ENCODE results near the gene METTL27. TPM values are rescaled to one million over a fixed set of nuclear protein-coding genes. Genes with fewer than 3 reads are reported as not detected.
A peak's percentile ranks its signal among the peaks of the same experiment; 100 is the strongest.
"Not testable (repeated sequence)": the region's sequence is repeated elsewhere in the genome, so short reads cannot be mapped to it uniquely, and the experiment has no call there.

The METTL27 gene
- total RNA-seq, 1 donor from 2014 or later = 0.26 TPM

GRCh38 chr7:73822319-73823173 is 19.8 kb downstream of the METTL27 start:
- no peak for TF ChIP-seq CTCF (IDR thresholded peaks at IDR 0.05; ENCODE audit: insufficient read depth, low read length, severe bottlenecking)
- peak; percentile 76 for FAIRE-seq
- H3K27me3 ChIP-seq (ENCODE audit: control insufficient read depth, insufficient read depth, low read length) = no peaks in the 10 kb centered on the region
- H3K36me3 ChIP-seq (ENCODE audit: control insufficient read depth, insufficient read depth, low read length) = no peaks in the 10 kb centered on the region
- peak; percentile 92 for DNase-seq (ENCODE audit: low read depth)
- H3K4me3 ChIP-seq (ENCODE audit: low read depth, low read length) = no peak overlapping the region

GRCh38 chr7:73821597-73822285 is 20.6 kb downstream of the METTL27 start:
- not testable (repeated sequence) for H3K4me3 ChIP-seq (ENCODE audit: low read depth, low read length); DNase-seq (ENCODE audit: low read depth); H3K36me3 ChIP-seq (ENCODE audit: control insufficient read depth, insufficient read depth, low read length); FAIRE-seq; H3K27me3 ChIP-seq (ENCODE audit: control insufficient read depth, insufficient read depth, low read length)

- FAIRE-seq (no peak), DNase-seq (ENCODE audit: low read depth) (no peak)
- no peaks in the 10 kb centered on the region for H3K36me3 ChIP-seq (ENCODE audit: control insufficient read depth, insufficient read depth, low read length)
- no peak for TF ChIP-seq CTCF (IDR thresholded peaks at IDR 0.05; ENCODE audit: insufficient read depth, low read length, severe bottlenecking)
- H3K4me3 ChIP-seq (ENCODE audit: low read depth, low read length) = no peak overlapping the region
- H3K27me3 ChIP-seq (ENCODE audit: control insufficient read depth, insufficient read depth, low read length) = no peaks in the 10 kb centered on the region
Observed at GRCh38 chr7:73820013-73820412, 22.3 kb downstream of the METTL27 start.

- no peak for TF ChIP-seq CTCF (IDR thresholded peaks at IDR 0.05; ENCODE audit: insufficient read depth, low read length, severe bottlenecking)
- H3K36me3 ChIP-seq (ENCODE audit: control insufficient read depth, insufficient read depth, low read length) = no peaks in the 10 kb centered on the region
- no peak overlapping the region for H3K4me3 ChIP-seq (ENCODE audit: low read depth, low read length)
- DNase-seq (ENCODE audit: low read depth) (no peak), FAIRE-seq (no peak)
- no peaks in the 10 kb centered on the region for H3K27me3 ChIP-seq (ENCODE audit: control insufficient read depth, insufficient read depth, low read length)
Observed at GRCh38 chr7:73817121-73817520, 25.2 kb downstream of the METTL27 start.

- Histone ChIP-seq H3K27me3 (ENCODE audit: control insufficient read depth, insufficient read depth, low read length) (no peaks in the 10 kb centered on the region), H3K36me3 (ENCODE audit: control insufficient read depth, insufficient read depth, low read length) (no peaks in the 10 kb centered on the region), H3K4me3 (ENCODE audit: low read depth, low read length) (no peak overlapping the region)
- TF ChIP-seq CTCF (IDR thresholded peaks at IDR 0.05; ENCODE audit: insufficient read depth, low read length, severe bottlenecking) = no peak
- DNase-seq (ENCODE audit: low read depth) = no peak
- no peak for FAIRE-seq
Observed at GRCh38 chr7:73815436-73815835, 26.9 kb downstream of the METTL27 start.

- no peaks in the 10 kb centered on the region for H3K27me3 ChIP-seq (ENCODE audit: control insufficient read depth, insufficient read depth, low read length)
- FAIRE-seq (no peak), DNase-seq (ENCODE audit: low read depth) (no peak)
- no peak overlapping the region for H3K4me3 ChIP-seq (ENCODE audit: low read depth, low read length)
- TF ChIP-seq CTCF (IDR thresholded peaks at IDR 0.05; ENCODE audit: insufficient read depth, low read length, severe bottlenecking) = no peak
- H3K36me3 ChIP-seq (ENCODE audit: control insufficient read depth, insufficient read depth, low read length) = no peaks in the 10 kb centered on the region
Observed at GRCh38 chr7:73812996-73813395, 29.3 kb downstream of the METTL27 start.

Measured in bronchial epithelial cell (primary cell).